Neutrophil (primary cell): ENCODE data around the gene KITLG.

ENCODE experiments used
- H3K27ac ChIP-seq: fragments of 200-600 bp; sonication (generic); 2 replicates; pipeline ENCODE4 v1.5.1; 2016; ENCODE audit warnings: mild to moderate bottlenecking, moderate library complexity
- H3K27me3 ChIP-seq: fragments of 200-600 bp; sonication (generic); 2 replicates; pipeline ENCODE4 v1.6.0; 2016; ENCODE audit warnings: mild to moderate bottlenecking
- H3K36me3 ChIP-seq: fragments of 200-600 bp; sonication (generic); 2 replicates; pipeline ENCODE4 v1.5.1; 2017
- H3K4me1 ChIP-seq, 2 experiments: fragments of 200-600 bp in 1 of 2; sonication (generic) in 1 of 2; 1 replicate in 1 of 2; 2 replicates in 1 of 2; pipeline versions ENCODE4 v1.5.1 to v1.6.1; 2013 to 2016; ENCODE audit warnings: low read depth in 1 of 2, low read length in 1 of 2, mild to moderate bottlenecking in 1 of 2, moderate library complexity in 1 of 2; ENCODE audit not compliant: control insufficient read depth in 1 of 2, insufficient read depth in 1 of 2
- H3K4me3 ChIP-seq, 2 experiments: fragments of 200-600 bp in 1 of 2; sonication (generic) in 1 of 2; 1 replicate in 1 of 2; 2 replicates in 1 of 2; pipeline ENCODE4 v1.5.1; 2013 to 2016; ENCODE audit warnings: low read depth in 1 of 2, low read length in 1 of 2, mild to moderate bottlenecking in 1 of 2, moderate library complexity in 1 of 2
- H3K9me3 ChIP-seq: fragments of 200-600 bp; sonication (generic); 2 replicates; pipeline ENCODE4 v1.5.1; 2016
- CTCF ChIP-seq: fragments of 200-600 bp; sonication (generic); IDR thresholded peaks from 2 replicates; pipeline ENCODE4 v1.5.1; 2016; ENCODE audit warnings: antibody characterized with exemption

Gene KITLG

GRCh38 chr12:88570103-88570502 lies 10.2 kb downstream of the KITLG start:
- no peaks in the 10 kb centered on the region for H3K27me3 ChIP-seq
- H3K36me3 ChIP-seq, result no peaks in the 10 kb centered on the region
- H3K9me3 ChIP-seq, result no peaks in the 10 kb centered on the region
- H3K4me1 ChIP-seq, result no peaks in the 10 kb centered on the region
- TF ChIP-seq CTCF, result no peak
- no peak overlapping the region for H3K4me3 ChIP-seq
- no peak overlapping the region for H3K27ac ChIP-seq

DNA sequence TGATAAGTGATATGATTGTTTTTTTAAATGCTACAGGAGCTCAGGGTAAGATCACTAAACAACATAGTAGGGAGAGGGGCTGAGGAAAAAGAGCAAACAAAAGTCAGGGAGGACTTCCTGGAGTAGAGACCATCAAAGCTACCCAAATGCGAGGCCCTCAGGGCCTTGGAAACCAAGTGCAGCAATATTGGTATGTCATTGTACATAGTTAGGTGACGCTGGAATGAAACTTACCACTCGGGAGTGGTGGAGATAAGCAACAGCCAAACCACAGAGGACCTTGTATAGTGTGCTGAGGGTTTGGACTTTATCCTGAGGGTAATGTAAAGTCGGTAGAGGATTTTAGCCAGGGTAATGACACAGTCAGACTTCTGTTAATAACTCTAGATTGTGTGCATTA lies 13.8 kb downstream of the KITLG start:
- Histone ChIP-seq H3K4me1 (no peaks in the 10 kb centered on the region), H3K36me3 (no peaks in the 10 kb centered on the region), H3K4me3 (no peak overlapping the region), H3K9me3 (no peaks in the 10 kb centered on the region), H3K27me3 (no peaks in the 10 kb centered on the region), H3K27ac (no peak overlapping the region)
- no peak for TF ChIP-seq CTCF

DNA sequence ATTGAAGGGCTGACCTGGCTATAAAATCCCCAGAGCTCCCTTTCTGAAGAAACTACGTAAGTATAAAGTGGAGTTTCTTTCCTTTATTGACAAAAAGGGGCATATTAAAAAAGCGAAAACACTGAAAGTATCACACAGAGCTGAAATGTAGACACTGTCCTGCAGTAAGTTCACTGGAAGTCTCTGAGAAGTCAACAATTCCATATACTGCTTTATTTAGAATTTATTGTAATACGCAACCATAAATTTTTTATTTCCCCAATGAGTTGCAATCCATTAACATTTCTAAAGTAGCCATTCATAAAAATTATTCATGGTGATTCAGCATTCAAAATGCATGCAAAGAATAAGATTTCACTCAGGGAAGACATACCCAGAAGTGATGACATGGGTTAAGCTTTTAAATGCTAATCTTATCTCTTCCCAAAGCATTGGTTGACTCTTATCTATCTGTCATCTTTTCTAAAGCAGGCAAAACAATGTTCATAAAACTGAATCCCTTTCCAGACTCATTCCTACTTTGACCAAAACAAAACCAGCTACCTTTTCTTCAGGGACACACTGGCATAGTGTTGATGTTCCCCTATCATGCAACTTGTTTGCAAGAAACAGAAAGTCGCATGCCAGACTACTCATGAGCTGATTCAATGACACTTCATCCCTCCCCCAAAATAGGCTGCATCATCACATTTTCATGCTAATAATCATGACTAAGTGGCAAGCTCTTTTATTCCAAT lies 17.3 kb downstream of the KITLG start:
- Histone ChIP-seq H3K4me1 (no peaks in the 10 kb centered on the region), H3K27ac (no peak overlapping the region)

GRCh38 chr12:88562151-88562550 lies 18.1 kb downstream of the KITLG start:
- no peaks in the 10 kb centered on the region for H3K9me3 ChIP-seq
- H3K27ac ChIP-seq, result no peak overlapping the region
- no peak overlapping the region for H3K4me3 ChIP-seq
- H3K36me3 ChIP-seq, result no peaks in the 10 kb centered on the region
- H3K27me3 ChIP-seq, result no peaks in the 10 kb centered on the region
- TF ChIP-seq CTCF, result no peak
- no peaks in the 10 kb centered on the region for H3K4me1 ChIP-seq

More for the DNA sequence above, 17.3 kb downstream of the KITLG start:
- Histone ChIP-seq H3K36me3 (no peaks in the 10 kb centered on the region), H3K9me3 (no peaks in the 10 kb centered on the region), H3K4me3 (no peak overlapping the region), H3K27me3 (no peaks in the 10 kb centered on the region)
- no peak for TF ChIP-seq CTCF

DNA sequence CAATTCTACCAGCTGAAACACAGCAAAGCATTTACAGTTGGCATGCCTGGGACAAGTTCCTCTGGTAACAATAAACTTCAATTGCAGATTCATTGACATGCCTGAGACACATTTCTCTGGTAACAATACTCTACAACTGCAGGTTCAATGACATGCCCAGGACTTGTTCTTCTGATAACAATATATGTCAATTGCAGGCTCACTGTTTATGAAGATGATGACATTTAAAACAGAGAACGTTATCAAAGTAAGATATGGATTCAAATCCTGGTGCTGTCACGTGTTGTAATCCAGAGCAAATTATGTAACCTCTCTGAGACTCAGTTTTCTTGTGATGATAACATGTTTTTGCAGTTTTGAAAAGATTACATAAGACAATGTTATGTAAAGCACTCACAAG lies 20.5 kb downstream of the KITLG start:
- Histone ChIP-seq H3K36me3 (no peaks in the 10 kb centered on the region), H3K4me1 (no peaks in the 10 kb centered on the region), H3K4me3 (no peak overlapping the region), H3K9me3 (no peaks in the 10 kb centered on the region), H3K27ac (no peak overlapping the region), H3K27me3 (no peaks in the 10 kb centered on the region)
- TF ChIP-seq CTCF, result no peak
